MM.1S (cell line): ENCODE measurements around the gene PTGDS.

Experiments
- DNase-seq: peaks from one replicate; pipeline ENCODE4 v3.0.0-alpha.2; 2015
- H2AFZ ChIP-seq: fragments of 300-600 bp; sonication (generic); 2 replicates; pipeline ENCODE4 v1.6.0; 2016; ENCODE audit warnings: antibody characterized with exemption, low read length
- H3F3A ChIP-seq: fragments of 300-600 bp; sonication (generic); 2 replicates; pipeline ENCODE4 v1.6.1; 2016; ENCODE audit warnings: mild to moderate bottlenecking, antibody characterized with exemption, low read length, moderate library complexity, mixed read lengths; ENCODE audit not compliant: insufficient read depth
- H3K27ac ChIP-seq: fragments of 300-600 bp; sonication (generic); 2 replicates; pipeline ENCODE4 v1.5.1; 2016; ENCODE audit warnings: mild to moderate bottlenecking, low read length
- H3K27me3 ChIP-seq: fragments of 300-600 bp; sonication (generic); replicated peaks from 2 replicates; pipeline ENCODE4 v1.6.0; 2016; ENCODE audit warnings: low read length; ENCODE audit not compliant: insufficient read depth
- H3K36me3 ChIP-seq: fragments of 300-600 bp; sonication (generic); replicated peaks from 2 replicates; pipeline ENCODE4 v1.6.1; 2016; ENCODE audit warnings: mild to moderate bottlenecking, low read length, mixed read lengths; ENCODE audit not compliant: insufficient read depth
- H3K4me1 ChIP-seq: fragments of 300-600 bp; sonication (generic); 2 replicates; pipeline ENCODE4 v1.6.1; 2016; ENCODE audit warnings: low read length, mixed read lengths
- H3K4me2 ChIP-seq: fragments of 300-600 bp; sonication (generic); 2 replicates; pipeline ENCODE4 v1.6.0; 2016; ENCODE audit warnings: low read depth, low read length
- H3K4me3 ChIP-seq: fragments of 300-600 bp; sonication (generic); 2 replicates; pipeline ENCODE4 v1.5.1; 2016; ENCODE audit warnings: low read length, mixed read lengths
- H3K79me2 ChIP-seq: fragments of 300-600 bp; sonication (generic); 2 replicates; pipeline ENCODE4 v1.6.1; 2016; ENCODE audit warnings: mixed run types, low read length, mixed read lengths
- H3K9ac ChIP-seq: fragments of 300-600 bp; sonication (generic); 2 replicates; pipeline ENCODE4 v1.6.1; 2016; ENCODE audit warnings: low read length, mixed read lengths
- H3K9me2 ChIP-seq: fragments of 300-600 bp; sonication (generic); replicated peaks from 2 replicates; pipeline ENCODE4 v1.6.1; 2016; ENCODE audit warnings: mild to moderate bottlenecking, low read length, mixed read lengths; ENCODE audit not compliant: insufficient read depth
- H3K9me3 ChIP-seq: fragments of 300-600 bp; sonication (generic); replicated peaks from 2 replicates; pipeline ENCODE4 v1.6.1; 2016; ENCODE audit warnings: mild to moderate bottlenecking, low read length, mixed read lengths; ENCODE audit not compliant: insufficient read depth
- H4K20me1 ChIP-seq: fragments of 300-600 bp; sonication (generic); 2 replicates; pipeline ENCODE4 v1.6.1; 2016; ENCODE audit warnings: mild to moderate bottlenecking, low read length, moderate library complexity, mixed read lengths; ENCODE audit not compliant: insufficient read depth
- EZH2 ChIP-seq: fragments of 300-600 bp; sonication (generic); optimal IDR thresholded peaks from 2 replicates; pipeline ENCODE3; 2017; ENCODE audit warnings: low read depth, mild to moderate bottlenecking, antibody characterized with exemption, low read length, mixed read lengths
- EZH2phosphoT487 ChIP-seq: fragments of 300-600 bp; sonication (generic); IDR thresholded peaks from 2 replicates; pipeline ENCODE4 v1.6.1; 2018; ENCODE audit warnings: antibody characterized with exemption, low read length
- TF ChIP-seq, protein P1 (sequence below): fragments of 300-600 bp; sonication (generic); IDR thresholded peaks from 2 replicates; pipeline ENCODE4 v1.5.1; 2016; ENCODE audit warnings: antibody characterized with exemption, low read length, mixed read lengths

The PTGDS gene

GRCh38 chr9:137021568-137021978, 44.3 kb downstream of the PTGDS start:
- Histone ChIP-seq H3K4me1 (peaks cover 4% of the 10 kb centered on the region; the same call in 1 of the 2 replicates), H3K4me3 (no peak overlapping the region), H3K4me2 (no peak overlapping the region), H2AFZ (no peak overlapping the region), H3F3A (no peaks in the 10 kb centered on the region), H3K27ac (no peak overlapping the region), H3K9me3 (no peaks in the 10 kb centered on the region), H3K9ac (no peak overlapping the region), H3K9me2 (no peaks in the 10 kb centered on the region), H3K36me3 (no peaks in the 10 kb centered on the region), H3K79me2 (no peaks in the 10 kb centered on the region), H4K20me1 (no peaks in the 10 kb centered on the region), H3K27me3 (peaks cover 38% of the 10 kb centered on the region)
- DNase-seq, result no peak
- TF ChIP-seq EZH2 (no peak), EZH2phosphoT487 (no peak)
- TF ChIP-seq, protein P1, sequence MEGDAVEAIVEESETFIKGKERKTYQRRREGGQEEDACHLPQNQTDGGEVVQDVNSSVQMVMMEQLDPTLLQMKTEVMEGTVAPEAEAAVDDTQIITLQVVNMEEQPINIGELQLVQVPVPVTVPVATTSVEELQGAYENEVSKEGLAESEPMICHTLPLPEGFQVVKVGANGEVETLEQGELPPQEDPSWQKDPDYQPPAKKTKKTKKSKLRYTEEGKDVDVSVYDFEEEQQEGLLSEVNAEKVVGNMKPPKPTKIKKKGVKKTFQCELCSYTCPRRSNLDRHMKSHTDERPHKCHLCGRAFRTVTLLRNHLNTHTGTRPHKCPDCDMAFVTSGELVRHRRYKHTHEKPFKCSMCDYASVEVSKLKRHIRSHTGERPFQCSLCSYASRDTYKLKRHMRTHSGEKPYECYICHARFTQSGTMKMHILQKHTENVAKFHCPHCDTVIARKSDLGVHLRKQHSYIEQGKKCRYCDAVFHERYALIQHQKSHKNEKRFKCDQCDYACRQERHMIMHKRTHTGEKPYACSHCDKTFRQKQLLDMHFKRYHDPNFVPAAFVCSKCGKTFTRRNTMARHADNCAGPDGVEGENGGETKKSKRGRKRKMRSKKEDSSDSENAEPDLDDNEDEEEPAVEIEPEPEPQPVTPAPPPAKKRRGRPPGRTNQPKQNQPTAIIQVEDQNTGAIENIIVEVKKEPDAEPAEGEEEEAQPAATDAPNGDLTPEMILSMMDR, result no peak

GRCh38 chr9:137021979-137022661, 44.8 kb downstream of the PTGDS start:
- Histone ChIP-seq H3K9me2 (no peaks in the 10 kb centered on the region), H3K27ac (no peak overlapping the region), H2AFZ (no peak overlapping the region), H3K27me3 (peaks cover 44% of the 10 kb centered on the region), H4K20me1 (no peaks in the 10 kb centered on the region), H3K4me3 (no peak overlapping the region), H3K4me2 (no peak overlapping the region), H3K9me3 (no peaks in the 10 kb centered on the region), H3K4me1 (peaks cover 4% of the 10 kb centered on the region; the same call in 1 of the 2 replicates), H3K9ac (no peak overlapping the region), H3F3A (no peaks in the 10 kb centered on the region), H3K79me2 (no peaks in the 10 kb centered on the region), H3K36me3 (no peaks in the 10 kb centered on the region)
- TF ChIP-seq, protein P1, result no peak
- DNase-seq, result peak; percentile 70

DNA sequence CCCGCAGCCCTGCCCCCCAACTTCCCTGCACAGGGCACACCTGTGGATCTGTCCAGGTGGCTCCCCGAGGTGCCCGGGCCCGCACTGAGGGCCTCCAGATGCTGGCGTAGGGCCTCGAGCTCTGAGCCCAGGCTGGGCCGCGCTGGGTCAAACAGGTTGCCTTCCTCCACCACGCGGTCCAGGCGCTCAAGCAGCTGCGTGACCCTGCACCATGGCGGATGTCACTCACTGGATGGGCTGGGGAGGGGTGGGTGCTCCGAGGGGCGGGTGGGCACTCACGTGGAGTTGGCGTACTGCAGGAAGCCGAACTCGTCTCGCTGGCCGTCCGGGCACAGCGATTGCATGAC, 45.3 kb downstream of the PTGDS start:
- Histone ChIP-seq H3K4me2 (no peak overlapping the region), H3K36me3 (no peaks in the 10 kb centered on the region), H3K9me2 (no peaks in the 10 kb centered on the region), H3K9me3 (no peaks in the 10 kb centered on the region), H3F3A (no peaks in the 10 kb centered on the region), H3K79me2 (no peaks in the 10 kb centered on the region), H3K27ac (no peak overlapping the region), H3K4me1 (peaks cover 4% of the 10 kb centered on the region; the same call in 1 of the 2 replicates), H3K9ac (no peak overlapping the region), H3K27me3 (peaks cover 48% of the 10 kb centered on the region), H3K4me3 (no peak overlapping the region), H2AFZ (no peak overlapping the region), H4K20me1 (no peaks in the 10 kb centered on the region)
- TF ChIP-seq EZH2 (no peak), EZH2phosphoT487 (no peak)
- TF ChIP-seq, protein P1, result no peak
- DNase-seq, result no peak
